Body of pancreas (tissue), 4 donors: ENCODE data around the gene SYNGR1.

Experiments used
- POLR2A ChIP-seq, 3 donors: fragments of 450-650 bp; IDR thresholded peaks; one replicate each; pipeline ENCODE4 v1.6.1; 2016; ENCODE audit warnings: antibody characterized with exemption in 3 of 3, mild to moderate bottlenecking in 2 of 3
- TF ChIP-seq, protein P1 (sequence below), 7 experiments: fragments of 450-650 bp in 4 of 7; fragments of 200-600 bp in 3 of 7; sonication (generic) in 3 of 7; IDR thresholded peaks; one replicate each; pipeline ENCODE4 v1.5.1; 2016 to 2019; ENCODE audit warnings: antibody characterized with exemption in 7 of 7

DNA sequence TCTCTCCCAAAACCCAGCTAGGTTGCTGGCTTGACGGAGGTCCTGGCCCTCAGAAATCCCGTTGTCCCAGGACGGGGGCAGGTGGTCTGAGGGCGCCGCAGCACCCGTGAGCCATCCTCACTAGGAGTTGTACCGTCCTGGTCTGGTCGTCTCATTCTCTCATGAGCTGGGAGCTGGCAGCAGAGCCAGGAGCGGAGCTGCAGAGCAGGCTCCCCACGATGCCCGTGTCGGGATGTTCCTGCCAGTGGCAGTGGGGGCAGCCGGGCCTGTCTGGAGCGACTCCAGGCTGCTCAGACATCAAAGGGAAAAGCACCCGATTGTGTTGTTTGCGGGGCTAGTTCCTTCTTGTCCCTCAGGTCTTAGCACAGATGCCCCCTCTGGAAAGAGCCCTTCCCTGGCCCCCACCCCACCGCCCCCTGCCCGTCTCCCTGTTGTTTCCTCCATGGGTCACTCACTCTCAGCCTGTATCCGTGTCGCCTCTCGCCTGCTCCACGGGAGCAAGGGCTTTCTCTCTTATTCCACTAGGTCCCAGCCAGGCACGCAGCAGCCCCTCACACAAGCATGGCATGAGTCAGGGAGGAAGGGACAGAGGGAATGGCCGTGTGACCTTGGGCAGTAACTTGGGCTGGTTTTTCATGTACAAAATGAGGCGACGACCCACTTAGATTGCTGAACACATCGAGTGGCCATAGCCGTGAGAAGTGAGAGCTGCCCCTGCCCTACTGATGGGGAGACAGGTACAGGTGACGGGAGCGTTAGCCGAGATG is 83.9 kb downstream of the SYNGR1 start:
- TF ChIP-seq, protein P1, sequence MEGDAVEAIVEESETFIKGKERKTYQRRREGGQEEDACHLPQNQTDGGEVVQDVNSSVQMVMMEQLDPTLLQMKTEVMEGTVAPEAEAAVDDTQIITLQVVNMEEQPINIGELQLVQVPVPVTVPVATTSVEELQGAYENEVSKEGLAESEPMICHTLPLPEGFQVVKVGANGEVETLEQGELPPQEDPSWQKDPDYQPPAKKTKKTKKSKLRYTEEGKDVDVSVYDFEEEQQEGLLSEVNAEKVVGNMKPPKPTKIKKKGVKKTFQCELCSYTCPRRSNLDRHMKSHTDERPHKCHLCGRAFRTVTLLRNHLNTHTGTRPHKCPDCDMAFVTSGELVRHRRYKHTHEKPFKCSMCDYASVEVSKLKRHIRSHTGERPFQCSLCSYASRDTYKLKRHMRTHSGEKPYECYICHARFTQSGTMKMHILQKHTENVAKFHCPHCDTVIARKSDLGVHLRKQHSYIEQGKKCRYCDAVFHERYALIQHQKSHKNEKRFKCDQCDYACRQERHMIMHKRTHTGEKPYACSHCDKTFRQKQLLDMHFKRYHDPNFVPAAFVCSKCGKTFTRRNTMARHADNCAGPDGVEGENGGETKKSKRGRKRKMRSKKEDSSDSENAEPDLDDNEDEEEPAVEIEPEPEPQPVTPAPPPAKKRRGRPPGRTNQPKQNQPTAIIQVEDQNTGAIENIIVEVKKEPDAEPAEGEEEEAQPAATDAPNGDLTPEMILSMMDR (IDR thresholded peaks at IDR 0.05) = no peak
- no peak for TF ChIP-seq POLR2A (IDR thresholded peaks at IDR 0.05)
